ENCODE results near the gene C22orf15. TPM values are rescaled to one million over a fixed set of nuclear protein-coding genes. Genes with fewer than 3 reads are reported as not detected.

The C22orf15 gene
- total RNA-seq, 2 experiments from 2014 or later, result 0.49 to 0.84 TPM

- peaks cover 42% of the 10 kb centered on the region for H3K36me3 Mint-ChIP-seq (ENCODE audit: low read depth)
- no peaks in the 10 kb centered on the region for H3K9me3 Mint-ChIP-seq
- ATAC-seq (ENCODE audit: poor library complexity), result no peak
- no peaks in the 10 kb centered on the region for H3K27me3 Mint-ChIP-seq
- intact Hi-C loops (cut with DNase I, micrococcal nuclease), result no loop called here
- H3K4me1 ChIP-seq (ENCODE audit: insufficient read depth, low read length), result no peaks in the 10 kb centered on the region
- ChIA-PET POLR2A (interaction anchor here (1.0 kb wide), 1 partner anchor 48 kb away, joined by 4 read pairs; no protein-coding TSS in a partner anchor), CTCF (no interaction called here)
- H3K36me3 ChIP-seq (ENCODE audit: insufficient read depth, low read length), result peaks cover 25% of the 10 kb centered on the region
- DNase-seq, result no peak
- TF ChIP-seq CTCF (IDR thresholded peaks at IDR 0.05), result no peak
- H3K27ac Mint-ChIP-seq, result no peak overlapping the region
- H3K4me3 Mint-ChIP-seq, result no peak overlapping the region
- H3K4me1 Mint-ChIP-seq (ENCODE audit: low read depth), result no peaks in the 10 kb centered on the region
- no peak overlapping the region for H3K27ac ChIP-seq (ENCODE audit: low read depth in 1 of 2, low read length in 2 of 2)
- H3K27me3 ChIP-seq (ENCODE audit: control insufficient read depth in 1 of 2, insufficient read depth in 2 of 2, low read length in 2 of 2), result no peaks in the 10 kb centered on the region
- H3K4me3 ChIP-seq (ENCODE audit: low read length), result no peak overlapping the region
- peaks cover 0 to 15% of the 10 kb centered on the region in 2 experiments for H3K9me3 ChIP-seq (ENCODE audit: control insufficient read depth in 1 of 2, insufficient read depth in 1 of 2, low read length in 2 of 2)
These were observed 18.3 kb upstream of the C22orf15 start for GRCh38 chr22:23744485-23744884.

- Mint-ChIP-seq H3K4me3 (no peak overlapping the region), H3K36me3 (ENCODE audit: low read depth) (peaks cover 41% of the 10 kb centered on the region), H3K4me1 (ENCODE audit: low read depth) (peaks cover 12% of the 10 kb centered on the region), H3K9me3 (no peaks in the 10 kb centered on the region), H3K27me3 (no peaks in the 10 kb centered on the region), H3K27ac (no peak overlapping the region)
- ChIA-PET CTCF (no interaction called here), POLR2A (no interaction called here)
- intact Hi-C loops (cut with DNase I, micrococcal nuclease), result no loop called here
- Histone ChIP-seq H3K9me3 (ENCODE audit: control insufficient read depth in 1 of 2, insufficient read depth in 1 of 2, low read length in 2 of 2) (peaks cover 0 to 15% of the 10 kb centered on the region in 2 experiments), H3K4me1 (ENCODE audit: insufficient read depth, low read length) (peaks cover 11% of the 10 kb centered on the region), H3K27me3 (ENCODE audit: control insufficient read depth in 1 of 2, insufficient read depth in 2 of 2, low read length in 2 of 2) (no peaks in the 10 kb centered on the region), H3K27ac (ENCODE audit: low read depth in 1 of 2, low read length in 2 of 2) (no peak overlapping the region), H3K4me3 (ENCODE audit: low read length) (no peak overlapping the region), H3K36me3 (ENCODE audit: insufficient read depth, low read length) (peaks cover 25% of the 10 kb centered on the region)
- TF ChIP-seq CTCF (IDR thresholded peaks at IDR 0.05), result no peak
- ATAC-seq (ENCODE audit: poor library complexity), result no peak
- no peak for DNase-seq
These were observed 17.0 kb upstream of the C22orf15 start for GRCh38 chr22:23745791-23746190.

- CTCF ChIA-PET, result interaction anchor here (0.7 kb wide), 1 partner anchor 32 kb away, joined by 3 read pairs; no protein-coding TSS in a partner anchor
- H3K4me3 Mint-ChIP-seq, result peak overlapping the region; percentile 81
- H3K4me1 ChIP-seq (ENCODE audit: insufficient read depth, low read length), result peaks cover 17% of the 10 kb centered on the region
- no peak for DNase-seq
- no peak for TF ChIP-seq CTCF (IDR thresholded peaks at IDR 0.05)
- no peak overlapping the region for H3K27ac ChIP-seq (ENCODE audit: low read depth in 1 of 2, low read length in 2 of 2)
- POLR2A ChIA-PET, result interaction anchor here (1.1 to 1.6 kb wide), 2 partner anchors 52 to 54 kb away, joined by 5 to 6 read pairs; no protein-coding TSS in a partner anchor
- H3K9me3 Mint-ChIP-seq, result no peaks in the 10 kb centered on the region
- H3K4me3 ChIP-seq (ENCODE audit: low read length), result no peak overlapping the region
- peaks cover 12% of the 10 kb centered on the region for H3K4me1 Mint-ChIP-seq (ENCODE audit: low read depth)
- intact Hi-C loops (cut with DNase I, micrococcal nuclease), result loop anchor here in 1 of 2 experiments (2.0 kb wide), 1 partner anchor 37 kb away; the partner anchor contains the start of gene SMARCB1
- no peaks in the 10 kb centered on the region for H3K9me3 ChIP-seq (ENCODE audit: control insufficient read depth in 1 of 2, insufficient read depth in 1 of 2, low read length in 2 of 2)
- H3K36me3 Mint-ChIP-seq (ENCODE audit: low read depth), result peaks cover 14% of the 10 kb centered on the region
- ATAC-seq (ENCODE audit: poor library complexity), result no peak
- peak overlapping the region; percentile 16 for H3K27ac Mint-ChIP-seq
- H3K36me3 ChIP-seq (ENCODE audit: insufficient read depth, low read length), result peaks cover 3% of the 10 kb centered on the region
- H3K27me3 Mint-ChIP-seq, result no peaks in the 10 kb centered on the region
- no peaks in the 10 kb centered on the region for H3K27me3 ChIP-seq (ENCODE audit: control insufficient read depth in 1 of 2, insufficient read depth in 2 of 2, low read length in 2 of 2)
These were observed 12.9 kb upstream of the C22orf15 start for GRCh38 chr22:23749841-23750301.
